Body of pancreas (tissue), 4 donors: ENCODE data around the gene PHC2. TPM values are rescaled to one million over a fixed set of nuclear protein-coding genes. Genes with fewer than 3 reads are reported as not detected.

Experiments used
- ATAC-seq: fragments of 150-250 bp; one replicate; pipeline ENCODE4 v1.9.1; 2016
- DNase-seq, 4 donors: peaks; one replicate each; pipeline ENCODE4 v3.0.0-alpha.2; 2019
- H3K27ac ChIP-seq, 4 donors: fragments of 200-600 bp; sonication (generic); 1 replicate in 3 of 4; 2 replicates in 1 of 4; pipeline versions ENCODE4 v1.5.1 to v1.6.1; 2016 to 2019; ENCODE audit warnings: mild to moderate bottlenecking in 1 of 4, mixed read lengths in 1 of 4, moderate library complexity in 1 of 4
- H3K27me3 ChIP-seq, 2 donors: fragments of 200-600 bp; sonication (generic); one replicate each; pipeline ENCODE4 v1.6.0; 2016; ENCODE audit warnings: mild to moderate bottlenecking in 1 of 2
- H3K36me3 ChIP-seq, 2 donors: fragments of 200-600 bp; sonication (generic); replicated peaks in 1 of 2; 2 replicates each; pipeline ENCODE4 v1.5.1; 2016; ENCODE audit warnings: low read depth in 2 of 2; ENCODE audit not compliant: insufficient read depth in 1 of 2
- H3K4me1 ChIP-seq: fragments of 200-600 bp; sonication (generic); one replicate; pipeline ENCODE4 v1.6.0; 2016
- H3K4me3 ChIP-seq, 2 donors: fragments of 200-600 bp; sonication (generic); 1 replicate in 1 of 2; 2 replicates in 1 of 2; pipeline ENCODE4 v1.5.1; 2016 to 2019
- H3K9me3 ChIP-seq, 3 donors: fragments of 200-600 bp; sonication (generic); 1 replicate in 2 of 3; 2 replicates in 1 of 3; pipeline ENCODE4 v1.5.1; 2016
- POLR2A ChIP-seq, 3 donors: fragments of 450-650 bp; IDR thresholded peaks; one replicate each; pipeline ENCODE4 v1.6.1; 2016; ENCODE audit warnings: antibody characterized with exemption in 3 of 3, mild to moderate bottlenecking in 2 of 3
- WGBS, 2 donors: methylation state at CpG; one replicate each; pipeline ENCODE4 v1.1.5; 2017; 5-methylcytosine and 5-hydroxymethylcytosine counted together
- intact Hi-C: fragments of 100-400 bp; cut with DNase I; formaldehyde crosslinking; loops from one replicate; pipeline ENCODE4 v1.15.1; 2023
- total RNA-seq, 2 donors: library from RNA; depleted of rRNA; stranded (reverse); fragments of >200 nt; gene quantifications; one replicate each; pipeline ENCODE4 v1.1.0, GENCODE V29; 2016
- TF ChIP-seq, protein P1 (sequence below), 7 experiments: fragments of 450-650 bp in 4 of 7; fragments of 200-600 bp in 3 of 7; sonication (generic) in 3 of 7; IDR thresholded peaks; one replicate each; pipeline ENCODE4 v1.5.1; 2016 to 2019; ENCODE audit warnings: antibody characterized with exemption in 7 of 7

PHC2 gene
- total RNA-seq, 2 donors from 2014 or later, result 41.8 to 44.5 TPM

DNA sequence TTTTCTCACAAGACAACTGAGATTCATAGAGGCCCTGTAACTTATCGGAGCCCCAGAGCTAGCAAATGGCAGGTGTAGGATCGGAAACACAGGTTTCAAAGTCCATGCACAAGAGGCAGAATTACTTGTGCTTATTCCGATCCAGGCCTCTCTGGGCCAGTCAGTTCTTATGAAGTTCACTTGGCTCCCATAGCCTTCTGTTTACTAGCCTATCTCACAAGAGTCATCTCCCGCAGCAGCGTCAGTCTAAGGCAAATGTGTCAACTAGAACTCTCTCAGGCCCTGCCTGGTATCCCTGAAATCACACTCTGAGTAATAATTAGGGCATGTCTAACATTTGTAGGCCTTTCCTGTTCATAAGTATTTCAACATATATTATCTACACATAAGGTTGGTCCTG lies 43.3 kb downstream of the PHC2 start:
- no peak for DNase-seq
- no peak overlapping the region for H3K4me3 ChIP-seq
- no peaks in the 10 kb centered on the region for H3K27me3 ChIP-seq
- no peak for ATAC-seq
- H3K27ac ChIP-seq, result no peak overlapping the region
- intact Hi-C loops, result no loop called here
- H3K4me1 ChIP-seq, result peaks cover 6% of the 10 kb centered on the region
- H3K9me3 ChIP-seq, result no peaks in the 10 kb centered on the region
- H3K36me3 ChIP-seq, result no peaks in the 10 kb centered on the region
- WGBS, 2 donors, result 90 to 93% methylated on average over 5 of the region's 5 CpGs
- TF ChIP-seq, protein P1, sequence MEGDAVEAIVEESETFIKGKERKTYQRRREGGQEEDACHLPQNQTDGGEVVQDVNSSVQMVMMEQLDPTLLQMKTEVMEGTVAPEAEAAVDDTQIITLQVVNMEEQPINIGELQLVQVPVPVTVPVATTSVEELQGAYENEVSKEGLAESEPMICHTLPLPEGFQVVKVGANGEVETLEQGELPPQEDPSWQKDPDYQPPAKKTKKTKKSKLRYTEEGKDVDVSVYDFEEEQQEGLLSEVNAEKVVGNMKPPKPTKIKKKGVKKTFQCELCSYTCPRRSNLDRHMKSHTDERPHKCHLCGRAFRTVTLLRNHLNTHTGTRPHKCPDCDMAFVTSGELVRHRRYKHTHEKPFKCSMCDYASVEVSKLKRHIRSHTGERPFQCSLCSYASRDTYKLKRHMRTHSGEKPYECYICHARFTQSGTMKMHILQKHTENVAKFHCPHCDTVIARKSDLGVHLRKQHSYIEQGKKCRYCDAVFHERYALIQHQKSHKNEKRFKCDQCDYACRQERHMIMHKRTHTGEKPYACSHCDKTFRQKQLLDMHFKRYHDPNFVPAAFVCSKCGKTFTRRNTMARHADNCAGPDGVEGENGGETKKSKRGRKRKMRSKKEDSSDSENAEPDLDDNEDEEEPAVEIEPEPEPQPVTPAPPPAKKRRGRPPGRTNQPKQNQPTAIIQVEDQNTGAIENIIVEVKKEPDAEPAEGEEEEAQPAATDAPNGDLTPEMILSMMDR (IDR thresholded peaks at IDR 0.05), result no peak
- no peak for TF ChIP-seq POLR2A (IDR thresholded peaks at IDR 0.05)

DNA sequence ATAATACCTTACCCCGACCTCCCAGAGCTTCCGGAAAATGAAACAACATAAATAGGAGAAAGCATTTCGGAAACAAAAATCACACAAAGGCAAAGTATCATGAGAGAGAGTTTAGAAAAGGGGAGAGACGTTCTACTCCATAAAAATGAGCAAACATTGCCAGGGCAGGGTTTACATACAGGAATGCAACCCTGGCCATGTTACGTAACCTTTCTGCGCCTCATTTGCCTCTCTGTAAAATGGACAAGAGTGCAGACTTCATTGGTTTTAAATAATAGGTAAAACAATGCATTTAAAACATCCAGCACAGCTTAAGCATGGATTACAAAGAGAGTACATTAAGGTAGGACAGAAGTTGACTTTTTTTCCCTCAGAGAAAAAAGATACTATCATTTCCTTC lies 45.6 kb downstream of the PHC2 start:
- Histone ChIP-seq H3K4me3 (no peak overlapping the region), H3K27ac (no peak overlapping the region), H3K9me3 (no peaks in the 10 kb centered on the region), H3K27me3 (no peaks in the 10 kb centered on the region), H3K36me3 (no peaks in the 10 kb centered on the region), H3K4me1 (peaks cover 11% of the 10 kb centered on the region)
- DNase-seq (no peak), ATAC-seq (no peak)
- WGBS, 2 donors, result 88 to 94% methylated on average over 6 of the region's 6 CpGs
- intact Hi-C loops, result no loop called here
- TF ChIP-seq POLR2A (IDR thresholded peaks at IDR 0.05), result no peak
- TF ChIP-seq, protein P1 (IDR thresholded peaks at IDR 0.05), result no peak

- ATAC-seq, result no peak
- intact Hi-C loops, result no loop called here
- TF ChIP-seq POLR2A (IDR thresholded peaks at IDR 0.05), result no peak
- TF ChIP-seq, protein P1 (IDR thresholded peaks at IDR 0.05), result no peak
These were observed 46.7 kb downstream of the PHC2 start for GRCh38 chr1:33384040-33384812.

GRCh38 chr1:33383489-33383888 lies 47.4 kb downstream of the PHC2 start:
- intact Hi-C loops, result no loop called here
- Histone ChIP-seq H3K36me3 (no peaks in the 10 kb centered on the region), H3K4me3 (no peak overlapping the region), H3K4me1 (peaks cover 11% of the 10 kb centered on the region), H3K27ac (no peak overlapping the region), H3K9me3 (no peaks in the 10 kb centered on the region), H3K27me3 (no peaks in the 10 kb centered on the region)
- 63 to 65% methylated on average over 4 of the region's 4 CpGs for WGBS, 2 donors
- TF ChIP-seq POLR2A (IDR thresholded peaks at IDR 0.05), result no peak
- TF ChIP-seq, protein P1 (IDR thresholded peaks at IDR 0.05), result no peak
- DNase-seq (no peak), ATAC-seq (no peak)

More at GRCh38 chr1:33384040-33384812, 46.7 kb downstream of the PHC2 start:
- WGBS, 2 donors, result 57 to 70% methylated on average over 7 of the region's 7 CpGs
- H3K27me3 ChIP-seq, result no peaks in the 10 kb centered on the region
- H3K36me3 ChIP-seq, result no peaks in the 10 kb centered on the region
- peaks cover 11% of the 10 kb centered on the region for H3K4me1 ChIP-seq
- no peak overlapping the region for H3K4me3 ChIP-seq
- DNase-seq, result no peak
- no peaks in the 10 kb centered on the region for H3K9me3 ChIP-seq
- no peak overlapping the region for H3K27ac ChIP-seq
